Lung (tissue), 12 donors: ENCODE results near the gene IFNB1. TPM values are rescaled to one million over a fixed set of nuclear protein-coding genes. Genes with fewer than 3 reads are reported as not detected.

Source experiments
- ATAC-seq: fragments of 200-7000 bp; cut with Tn5 transposase; one replicate; pipeline ENCODE4 v1.9.1; 2020; ENCODE audit warnings: moderate number of reproducible peaks; ENCODE audit not compliant: insufficient read depth, low FRiP score
- DNase-seq, 3 donors: peaks; one replicate each; pipeline ENCODE4 v3.0.0-alpha.2; 2013 to 2017
- H3K27ac ChIP-seq, 2 donors: one replicate each; pipeline ENCODE4 v1.5.1; 2013; ENCODE audit warnings: mild to moderate bottlenecking in 2 of 2, moderate library complexity in 2 of 2, control low read depth in 1 of 2, inconsistent platforms in 1 of 2, low read depth in 1 of 2, low read length in 1 of 2
- H3K27me3 ChIP-seq, 3 donors: one replicate each; pipeline ENCODE4 v1.5.1; 2013; ENCODE audit warnings: low read length in 2 of 3; ENCODE audit not compliant: control insufficient read depth in 3 of 3, insufficient read depth in 3 of 3
- H3K36me3 ChIP-seq, 4 donors: one replicate each; pipeline ENCODE4 v1.5.1; 2013; ENCODE audit warnings: low read length in 4 of 4, mild to moderate bottlenecking in 1 of 4, moderate library complexity in 1 of 4; ENCODE audit not compliant: control insufficient read depth in 4 of 4, insufficient read depth in 4 of 4
- H3K4me1 ChIP-seq, 5 donors: one replicate each; pipeline ENCODE4 v1.5.1; 2013; ENCODE audit warnings: low read length in 5 of 5, mild to moderate bottlenecking in 2 of 5, moderate library complexity in 1 of 5; ENCODE audit not compliant: control insufficient read depth in 5 of 5, insufficient read depth in 5 of 5
- H3K4me3 ChIP-seq: one replicate; pipeline ENCODE4 v1.5.1; 2013; ENCODE audit warnings: mild to moderate bottlenecking, control low read depth, moderate library complexity
- H3K9ac ChIP-seq, 2 donors: one replicate each; pipeline ENCODE4 v1.5.1; 2013; ENCODE audit warnings: low read length in 2 of 2, control low read depth in 1 of 2; ENCODE audit not compliant: insufficient read depth in 1 of 2
- H3K9me3 ChIP-seq, 4 donors: one replicate each; pipeline ENCODE4 v1.5.1; 2013; ENCODE audit warnings: low read length in 3 of 4, mild to moderate bottlenecking in 1 of 4, moderate library complexity in 1 of 4; ENCODE audit not compliant: control insufficient read depth in 4 of 4, insufficient read depth in 3 of 4
- CTCF ChIP-seq: IDR thresholded peaks from 2 replicates; pipeline ENCODE4 v1.5.1; 2012; ENCODE audit warnings: mild to moderate bottlenecking; ENCODE audit errors: control extremely low read depth, extremely low read depth
- WGBS, 2 donors: extraction: QIAGEN DNeasy Blood & Tissue Kit; methylation state at CpG; one replicate each; pipeline ENCODE4 v1.1.7; 2013; 5-methylcytosine and 5-hydroxymethylcytosine counted together
- polyA plus RNA-seq, 2 donors: library from polyadenylated mRNA; stranded (reverse); fragments of 200-250 nt; gene quantifications; one replicate each; pipeline ENCODE4 v1.2.1, GENCODE V29; 2013
- total RNA-seq, 2 donors: library from RNA; depleted of rRNA in 1 of 2; stranded (reverse); fragments of >200 nt in 1 of 2; gene quantifications; one replicate each; pipeline ENCODE4 v1.2.1, GENCODE V29; 2014 to 2021
- donor health status: control.
- donor health status: control.
- donor health status: Bipolar disorder and iron deficiency.
- donor health status: healthy.
- donor health status: DM: yes; HTN: yes; CAD: no.

Gene IFNB1
- total and polyA plus RNA-seq, 4 donors, result 0.05 TPM; not detected in 3

- no peaks in the 10 kb centered on the region for H3K36me3 ChIP-seq
- DNase-seq (no peak), ATAC-seq (no peak)
- H3K4me3 ChIP-seq, result no peak overlapping the region
- H3K27ac ChIP-seq, result no peak overlapping the region
- H3K9me3 ChIP-seq, result peaks cover 0 to 8% (median 0%) of the 10 kb centered on the region in 4 donors
- H3K9ac ChIP-seq, result no peak overlapping the region
- no peak for TF ChIP-seq CTCF
- peaks cover 0 to 6% (median 0%) of the 10 kb centered on the region in 5 donors for H3K4me1 ChIP-seq
- H3K27me3 ChIP-seq, result no peaks in the 10 kb centered on the region
Observed at GRCh38 chr9:21084242-21084850, 6.6 kb upstream of the IFNB1 start.

GRCh38 chr9:21082671-21083070 lies 4.9 kb upstream of the IFNB1 start:
- H3K4me1 ChIP-seq, result peaks cover 0 to 6% (median 0%) of the 10 kb centered on the region in 5 donors
- 71 to 72% methylated on average over 4 of the region's 4 CpGs for WGBS, 2 donors
- H3K9ac ChIP-seq, result no peak overlapping the region
- H3K36me3 ChIP-seq, result no peaks in the 10 kb centered on the region
- ATAC-seq, result no peak
- H3K27ac ChIP-seq, result no peak overlapping the region
- DNase-seq, result no peak
- no peaks in the 10 kb centered on the region for H3K27me3 ChIP-seq
- no peak for TF ChIP-seq CTCF
- peaks cover 0 to 7% (median 0%) of the 10 kb centered on the region in 4 donors for H3K9me3 ChIP-seq
- no peak overlapping the region for H3K4me3 ChIP-seq

- Histone ChIP-seq H3K9ac (no peak overlapping the region), H3K27ac (no peak overlapping the region), H3K27me3 (no peaks in the 10 kb centered on the region), H3K4me3 (no peak overlapping the region), H3K36me3 (no peaks in the 10 kb centered on the region), H3K9me3 (peaks cover 0 to 3% (median 0%) of the 10 kb centered on the region in 4 donors), H3K4me1 (peaks cover 0 to 6% (median 0%) of the 10 kb centered on the region in 5 donors)
- no peak for TF ChIP-seq CTCF
- ATAC-seq (no peak), DNase-seq (no peak)
- 20 to 30% methylated on average over 4 of the region's 4 CpGs for WGBS, 2 donors
Observed at GRCh38 chr9:21081999-21082398, 4.3 kb upstream of the IFNB1 start.

GRCh38 chr9:21081451-21081850 lies 3.7 kb upstream of the IFNB1 start:
- DNase-seq (no peak), ATAC-seq (no peak)
- Histone ChIP-seq H3K9me3 (no peaks in the 10 kb centered on the region), H3K4me3 (no peak overlapping the region), H3K4me1 (peaks cover 0 to 6% (median 0%) of the 10 kb centered on the region in 5 donors), H3K9ac (no peak overlapping the region), H3K27ac (no peak overlapping the region), H3K27me3 (no peaks in the 10 kb centered on the region), H3K36me3 (no peaks in the 10 kb centered on the region)
- TF ChIP-seq CTCF, result no peak
- 84% methylated on average over 2 of the region's 2 CpGs for WGBS, 2 donors
